Activated T-cell treated with anti-CD3 and anti-CD28 coated beads for 48 hours (primary cell): Measurements from ENCODE around the gene EIF6.
A peak's percentile ranks its signal among the peaks of the same experiment; 100 is the strongest.
"Not testable (repeated sequence)": the region's sequence is repeated elsewhere in the genome, so short reads cannot be mapped to it uniquely, and the experiment has no call there.

Experiments
- DNase-seq: peaks from one replicate; pipeline ENCODE4 v3.0.0-alpha.2; 2020; ENCODE audit warnings: low read depth

EIF6 gene

DNA sequence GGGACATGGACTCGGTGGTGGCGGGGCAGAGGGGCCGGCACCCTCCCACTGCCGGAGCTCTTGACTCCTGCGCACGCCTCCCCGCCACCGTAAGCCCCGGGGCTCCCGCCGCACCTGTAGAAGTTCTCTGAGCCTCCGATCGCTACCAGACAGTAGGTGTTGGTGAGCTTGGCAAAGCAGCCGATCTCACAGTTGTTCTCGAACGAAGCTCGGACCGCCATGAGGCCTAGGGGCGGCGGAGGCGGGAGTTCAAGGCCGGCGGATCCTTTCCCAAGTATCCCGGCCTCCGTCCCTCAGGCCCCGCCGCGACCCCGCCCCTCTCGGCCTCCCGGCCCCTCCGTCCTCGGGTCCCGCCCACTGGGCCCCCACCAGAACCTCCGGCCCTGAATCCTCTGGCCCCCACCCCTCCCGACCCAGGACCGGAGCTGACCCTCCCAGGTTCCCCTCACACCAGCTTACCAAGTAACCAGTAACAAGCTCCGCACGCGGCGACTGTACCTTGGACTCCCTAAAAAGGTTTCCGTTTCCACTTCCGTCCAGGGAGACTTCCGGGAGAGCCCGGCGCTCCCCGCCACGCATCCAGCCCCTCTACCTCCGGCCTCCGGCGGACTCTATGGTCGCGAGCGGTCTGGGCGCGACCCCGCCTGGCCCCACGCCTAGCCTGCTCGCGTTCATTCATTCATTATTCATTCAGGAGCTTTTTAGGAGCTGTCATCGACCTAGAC is at the start of gene EIF6:
Gene EIF6, minus strand, starts transcription at position 506 of the 725 bp plus-strand sequence. Its CDS starts 285 bp downstream, at position 221.
- DNase-seq, result peak; percentile 79

DNA sequence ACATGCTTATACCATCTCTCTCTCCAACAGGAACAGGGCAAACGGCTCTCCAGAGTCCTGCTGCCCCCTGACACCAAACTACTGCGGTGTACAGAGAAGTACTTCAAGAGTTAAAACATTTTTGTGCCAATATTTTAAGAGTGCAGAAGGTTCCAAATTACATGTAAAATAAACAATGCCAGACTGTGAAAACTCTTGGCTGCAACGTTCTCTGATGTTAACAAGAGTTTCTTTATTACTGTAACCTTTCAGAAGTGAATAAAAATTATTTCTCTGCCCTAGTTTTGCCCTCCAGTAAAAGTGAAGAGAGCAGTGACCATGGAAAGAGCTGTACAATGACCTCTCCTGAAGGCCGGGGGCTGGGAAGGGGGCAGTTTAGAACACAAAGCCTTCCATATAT is 49.0 kb upstream of the EIF6 start:
- DNase-seq, result no peak

DNA sequence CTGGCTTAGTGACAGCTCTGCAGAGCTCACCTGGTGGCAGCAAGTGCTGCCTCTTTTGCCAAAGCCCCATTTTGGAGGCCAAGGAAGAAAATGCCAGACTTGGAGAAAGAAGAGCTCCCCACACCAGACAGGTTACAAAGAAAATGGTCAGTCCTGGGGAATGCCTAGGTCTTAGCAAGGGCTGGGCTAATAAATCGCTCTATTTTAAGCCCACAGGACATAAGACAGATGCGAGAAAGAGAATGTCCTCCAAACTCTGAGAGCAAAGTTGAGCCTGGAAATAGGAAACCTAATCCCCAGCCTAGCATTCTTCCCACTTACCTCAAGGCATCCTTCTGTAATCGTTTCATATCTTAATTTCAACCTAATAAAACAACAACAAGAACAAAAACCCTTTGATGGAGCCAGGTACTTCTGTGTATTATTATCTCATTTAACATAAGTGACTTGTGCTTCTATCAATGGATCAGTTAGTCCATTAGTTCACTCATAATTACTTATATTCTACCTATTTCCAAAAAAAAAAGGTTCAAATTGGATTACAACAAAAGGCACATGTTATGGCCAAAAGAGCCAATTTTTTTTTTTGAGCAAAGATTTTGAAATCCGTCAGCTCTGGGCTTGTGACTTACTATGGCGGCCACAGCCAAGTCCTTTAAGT is 48.1 kb upstream of the EIF6 start:
- DNase-seq, result no peak

DNA sequence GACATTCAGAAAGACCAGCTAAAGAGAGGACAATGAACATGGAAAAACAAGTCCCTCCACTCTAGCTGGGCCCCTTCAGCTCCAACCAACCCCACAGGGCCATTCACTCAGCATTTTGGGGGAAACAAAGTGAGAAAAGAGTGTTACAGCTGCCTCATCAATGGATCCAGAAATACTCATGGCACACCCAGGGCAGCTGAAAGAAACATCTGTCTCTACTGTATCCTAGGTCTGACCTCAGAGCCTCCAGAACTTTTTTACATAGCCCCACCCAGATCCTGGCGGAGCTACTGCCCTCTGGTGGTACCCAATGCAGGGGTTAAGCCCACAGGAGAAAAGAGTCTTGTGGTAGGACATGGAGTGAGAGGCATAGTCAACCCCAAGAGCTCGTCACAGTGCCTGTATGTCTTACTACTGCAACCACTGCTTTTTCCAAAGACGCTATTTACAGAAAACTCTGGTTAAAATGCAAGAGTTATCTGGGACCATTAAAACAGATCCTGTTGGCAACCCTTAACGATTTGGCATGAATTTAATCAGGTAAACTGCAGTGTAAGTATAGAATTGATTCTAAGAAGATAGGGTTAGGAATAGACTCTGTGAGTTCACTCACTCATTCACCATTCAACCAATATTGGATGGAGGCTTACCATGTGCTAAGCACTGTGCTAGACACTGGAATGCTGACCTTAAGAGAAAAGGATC is 45.0 kb upstream of the EIF6 start:
- peak; percentile 64 for DNase-seq

DNA sequence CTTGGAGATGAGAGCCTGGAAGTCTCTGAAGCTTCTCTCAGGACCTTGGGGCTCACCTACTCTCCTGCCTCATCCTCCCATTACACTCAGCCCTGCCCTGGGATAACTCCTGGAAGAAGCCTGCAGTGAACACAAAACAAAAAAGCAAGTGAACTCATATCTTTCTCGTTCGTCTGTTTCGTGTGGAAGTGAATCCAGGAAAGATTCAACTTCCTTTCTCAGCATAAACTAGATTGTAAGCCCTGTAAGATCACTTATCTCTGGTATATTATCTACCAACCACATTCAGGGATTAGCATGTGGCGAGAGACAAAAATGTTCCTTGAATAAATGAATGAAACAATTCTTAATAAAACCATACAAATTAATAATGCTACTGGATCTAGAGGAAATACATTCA is 44.1 kb upstream of the EIF6 start:
- no peak for DNase-seq

DNA sequence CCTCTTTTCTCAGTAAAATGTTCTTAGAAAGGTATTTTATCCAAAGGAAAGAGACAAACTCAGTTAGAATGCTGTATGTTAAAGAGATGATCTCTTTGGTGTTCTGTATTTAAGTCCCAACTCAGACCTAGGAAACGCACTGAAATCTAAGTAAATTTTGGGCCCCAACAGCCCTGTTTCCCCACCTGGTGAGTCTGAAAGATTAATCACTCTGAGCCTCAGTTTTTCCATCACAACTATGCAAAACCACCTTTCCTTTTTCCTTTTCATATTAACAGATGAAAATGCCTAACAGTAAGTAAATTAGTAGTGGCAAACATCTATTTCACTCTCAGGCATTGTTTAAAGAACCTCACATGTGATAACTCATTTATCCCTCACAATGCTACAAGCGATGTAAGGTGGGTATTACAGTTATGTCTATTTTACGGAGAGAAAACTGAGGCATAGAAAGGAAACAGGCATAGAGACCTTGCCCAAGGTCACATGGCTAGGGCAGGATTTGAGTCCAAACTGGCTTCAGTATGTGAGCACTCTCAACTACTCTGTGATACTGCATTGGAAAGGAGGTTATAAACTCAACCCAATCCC is 43.6 kb upstream of the EIF6 start:
- no peak for DNase-seq

DNA sequence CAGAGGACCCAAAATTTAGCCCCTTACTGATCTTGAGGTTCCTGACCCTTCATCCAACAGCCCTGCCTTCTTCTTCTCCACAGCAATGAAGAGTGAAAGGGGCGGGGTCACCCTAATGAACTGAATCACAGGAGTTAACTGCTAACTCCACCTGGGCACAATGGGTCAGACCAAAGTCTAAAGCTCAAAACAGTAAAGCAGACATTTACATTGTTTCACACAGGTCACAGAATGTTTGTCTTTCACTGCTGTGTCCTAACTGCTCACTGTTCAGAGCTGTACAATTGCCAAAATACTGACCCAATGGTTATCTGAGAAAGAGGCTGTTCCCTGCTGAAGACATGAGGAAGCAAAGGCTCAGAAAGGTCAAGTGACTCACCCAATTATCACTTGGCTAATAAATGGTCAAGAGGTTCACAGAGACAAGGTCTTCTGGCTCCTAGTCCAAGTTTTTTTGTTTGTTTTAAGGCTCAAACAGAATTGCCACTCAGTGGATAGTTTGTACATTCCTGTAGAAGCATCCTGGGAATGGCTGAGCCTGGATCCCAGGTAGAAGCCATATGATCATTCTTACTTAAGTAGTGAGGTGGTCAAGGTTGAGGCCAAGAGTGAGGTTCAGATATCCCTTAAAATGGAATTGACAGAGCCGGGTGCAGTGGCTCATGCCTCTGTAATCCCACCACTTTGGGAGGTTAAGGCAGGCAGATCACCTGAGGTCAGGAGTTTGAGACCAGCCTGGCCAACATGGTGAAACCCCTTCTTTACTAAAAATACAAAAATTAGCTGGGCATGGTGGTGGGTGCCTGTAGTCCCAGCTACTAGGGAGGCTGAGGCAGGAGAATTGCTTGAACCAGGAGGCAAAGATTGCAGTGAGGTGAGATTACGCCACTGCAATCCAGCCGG is 42.8 kb upstream of the EIF6 start:
- no peak for DNase-seq

DNA sequence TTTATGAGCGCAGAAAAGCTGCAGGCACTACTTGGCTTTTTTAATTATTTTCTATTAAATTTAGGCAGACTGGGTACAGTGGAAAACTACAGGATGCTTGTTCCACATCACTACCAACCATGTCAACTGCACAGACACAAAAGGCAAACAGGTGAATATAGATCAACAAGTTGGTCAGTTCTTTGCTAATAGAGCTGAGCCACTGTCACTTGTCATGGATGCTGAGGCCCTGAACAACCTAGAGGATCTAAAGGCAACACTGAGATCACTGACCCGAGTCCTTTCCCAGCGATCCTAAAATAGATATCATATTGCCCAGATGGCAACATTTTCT is 42.1 kb upstream of the EIF6 start:
- DNase-seq, result no peak

DNA sequence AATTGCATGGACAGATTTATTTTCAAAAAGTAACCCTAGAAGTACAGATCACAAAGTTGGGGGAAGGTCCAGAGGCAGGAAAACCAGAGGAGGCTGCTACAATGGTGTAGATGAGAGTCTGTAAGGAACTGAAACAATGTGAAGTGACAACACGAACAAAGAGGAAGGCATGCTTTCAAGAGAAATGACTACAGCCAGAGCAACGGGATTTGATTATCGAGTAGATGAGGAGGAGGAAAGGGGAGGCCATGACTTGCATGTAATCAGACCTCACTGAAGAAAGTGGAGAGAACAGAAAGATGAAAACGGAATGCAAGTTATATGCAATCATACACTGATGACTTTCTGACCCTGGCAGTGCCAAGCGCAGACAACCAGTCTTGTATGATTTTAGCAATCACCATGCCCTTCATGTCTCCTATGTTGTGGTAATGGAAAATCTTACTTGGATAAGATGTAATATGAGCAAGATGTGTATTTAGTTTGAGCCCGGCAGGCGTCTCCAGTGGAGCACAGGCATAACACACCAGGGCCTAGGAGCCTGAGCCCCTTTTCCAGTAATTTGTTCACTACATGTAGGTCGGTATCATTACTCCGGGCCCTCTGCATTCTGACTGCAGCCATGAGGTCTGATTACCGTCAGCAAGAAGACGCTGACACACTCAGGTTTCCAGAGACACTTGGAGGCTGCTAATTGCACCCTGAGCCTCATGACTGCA is 41.6 kb upstream of the EIF6 start:
- no peak for DNase-seq

DNA sequence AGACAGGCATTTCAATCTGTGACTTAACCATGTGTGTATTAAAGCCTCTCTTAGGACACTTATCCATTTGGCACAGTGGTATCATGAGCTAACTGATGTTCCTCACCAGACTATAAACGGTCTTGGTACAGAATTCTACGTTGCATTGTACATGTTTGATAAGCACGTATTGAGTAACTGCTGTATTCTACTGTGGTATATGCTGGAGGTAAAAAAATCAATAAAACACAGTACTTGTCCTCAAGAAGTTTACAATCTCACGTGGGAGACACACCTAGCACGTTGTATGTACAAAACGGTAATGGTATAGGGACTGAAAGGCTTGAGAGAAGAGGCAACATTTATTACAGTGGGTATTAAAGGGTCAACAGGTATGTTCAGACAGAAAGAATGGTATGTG is 40.8 kb upstream of the EIF6 start:
- no peak for DNase-seq

DNA sequence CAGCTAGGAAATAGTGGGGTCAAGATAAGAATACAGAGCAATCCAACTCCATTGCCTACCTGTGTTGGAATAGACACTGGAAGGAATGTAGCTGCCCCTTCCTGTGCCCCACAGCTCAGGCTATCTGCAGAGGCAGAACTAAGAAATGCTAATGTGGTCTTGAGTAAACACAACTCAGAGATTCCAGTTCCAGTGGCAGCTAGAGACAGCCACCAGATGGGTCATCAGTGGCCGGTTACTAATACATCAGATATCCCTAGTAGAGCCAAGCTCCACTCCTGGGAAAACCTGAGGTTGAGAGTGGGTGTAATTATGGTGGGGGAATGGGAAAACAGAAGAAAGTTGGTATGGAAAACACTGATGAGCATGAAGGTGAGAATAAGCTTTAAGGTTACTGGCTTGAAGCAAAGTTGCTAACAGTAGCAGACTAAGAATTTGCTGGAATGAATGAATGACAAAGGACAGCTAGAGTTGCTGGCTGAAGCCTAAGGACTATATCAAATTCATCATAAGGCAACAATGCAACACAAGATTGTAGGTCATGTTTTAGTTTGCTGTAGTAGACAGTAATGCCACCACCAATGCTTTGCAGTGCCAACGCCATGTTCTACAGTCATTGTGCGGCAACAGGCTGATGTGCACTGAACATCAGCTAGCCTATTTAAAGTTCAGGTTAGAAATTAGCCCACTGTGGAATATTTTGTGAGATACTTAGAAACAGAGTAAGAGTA is 36.0 kb upstream of the EIF6 start:
- no peak for DNase-seq

DNA sequence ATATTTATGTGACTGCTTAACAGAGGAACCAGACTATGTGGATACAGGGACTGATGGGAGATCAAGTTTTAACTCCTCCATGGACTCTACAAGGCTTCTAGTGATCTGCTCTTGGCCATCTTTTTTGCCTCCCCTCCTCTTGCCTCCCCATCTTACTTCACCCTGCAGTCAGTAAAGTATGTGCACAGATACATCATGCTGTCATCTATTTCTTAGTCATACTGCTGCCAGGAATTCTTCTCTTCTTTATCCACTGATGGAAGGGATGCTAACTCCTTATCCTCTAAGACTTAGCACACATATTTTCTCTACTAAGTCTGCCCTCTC is 35.3 kb upstream of the EIF6 start:
- DNase-seq, result no peak

DNA sequence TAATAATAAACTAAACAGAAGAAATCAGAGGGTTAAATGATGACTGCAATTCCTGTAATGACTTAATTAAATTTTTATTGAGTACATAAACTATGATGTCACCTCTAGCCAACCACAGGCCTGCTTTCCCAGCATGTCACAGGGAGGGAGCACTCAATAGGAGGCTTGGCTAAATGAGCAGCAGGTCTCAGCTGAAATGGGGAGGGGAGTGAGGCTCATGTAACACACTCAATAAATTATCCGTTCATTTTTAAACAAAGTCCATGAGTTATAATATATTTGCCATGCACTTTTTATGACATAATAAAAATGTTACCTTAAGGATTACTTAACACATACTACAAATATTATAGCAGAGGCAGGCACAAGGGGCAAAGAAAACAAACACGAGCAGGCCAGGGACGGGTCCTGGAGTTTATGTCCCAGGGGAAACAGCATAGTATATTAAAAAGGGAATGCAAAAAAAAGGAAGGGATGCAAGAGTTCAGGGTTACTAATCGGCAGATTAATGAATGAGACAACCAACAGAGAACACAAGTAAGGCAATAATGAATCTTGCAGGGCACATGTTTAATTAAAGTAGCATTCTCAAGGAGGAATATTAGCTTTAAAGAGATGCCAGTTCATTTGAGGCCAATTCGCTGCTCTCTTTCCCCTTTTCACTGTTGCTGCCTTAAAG is 34.8 kb upstream of the EIF6 start:
- no peak for DNase-seq

DNA sequence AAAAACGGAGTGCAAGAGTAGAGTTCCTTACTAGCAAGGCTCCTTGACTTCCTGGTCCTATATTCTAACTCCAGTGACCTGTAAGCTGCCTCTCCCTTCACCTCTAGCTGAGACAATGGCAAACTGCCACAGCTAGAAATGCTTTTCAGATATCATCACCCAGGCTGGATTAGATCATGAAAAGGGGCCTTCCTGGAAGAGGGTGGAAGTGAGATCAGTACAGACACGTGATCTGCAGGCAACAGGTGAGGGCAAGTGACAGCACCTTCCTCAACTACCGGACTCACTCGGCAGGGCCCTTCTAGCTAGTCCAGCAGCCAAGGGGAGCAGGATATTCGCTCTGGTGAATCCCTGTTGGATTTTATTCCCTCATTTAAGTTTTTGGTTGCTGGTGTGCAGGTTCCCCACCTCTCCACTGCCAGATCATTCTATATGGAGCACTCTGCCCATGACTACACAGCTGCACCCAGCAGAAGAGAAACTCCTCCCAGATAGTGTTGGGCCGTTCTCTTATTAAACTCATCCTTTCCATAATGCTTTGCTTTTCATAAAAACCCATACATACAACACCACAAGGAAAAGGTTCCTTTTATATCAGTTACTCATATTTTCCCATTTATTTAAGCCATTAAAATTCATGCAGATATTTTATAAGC is 34.1 kb upstream of the EIF6 start:
- no peak for DNase-seq

DNA sequence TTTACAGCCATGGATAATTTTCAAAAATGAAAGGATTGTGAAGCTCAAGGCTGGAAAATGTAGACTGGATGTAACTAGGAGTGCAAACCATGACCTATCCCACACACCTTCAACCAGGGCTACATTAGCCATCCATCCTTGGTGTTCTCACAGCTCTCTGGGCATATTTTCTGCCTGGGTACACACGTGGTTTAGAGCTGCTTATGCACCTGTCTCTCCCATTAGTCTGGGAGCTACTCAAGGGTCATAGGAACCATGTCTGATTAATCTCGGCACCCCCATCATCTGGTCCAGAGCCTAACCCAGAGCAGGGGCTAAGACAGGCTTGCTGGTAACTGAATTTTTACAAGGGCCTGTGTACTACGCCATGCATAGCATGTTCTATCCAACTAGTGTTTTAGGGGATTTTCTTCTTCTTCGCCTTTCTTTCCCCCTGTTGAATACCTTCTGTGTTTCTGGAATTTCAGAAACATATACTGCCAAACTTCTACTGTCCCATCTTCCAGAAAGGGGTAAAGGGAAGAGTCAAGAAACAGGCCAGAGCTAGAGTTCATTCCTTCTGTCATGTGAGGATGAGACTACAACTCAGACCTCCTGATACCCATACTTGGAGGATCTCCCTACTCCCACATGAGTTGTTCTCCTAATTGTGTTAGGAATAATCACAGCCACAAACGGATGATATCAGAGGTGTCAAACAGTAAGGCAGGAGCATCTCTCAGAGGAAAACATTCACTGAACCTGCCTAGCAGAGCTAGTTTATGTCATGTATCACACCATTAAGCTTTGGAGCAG is 33.0 kb upstream of the EIF6 start:
- DNase-seq, result no peak

DNA sequence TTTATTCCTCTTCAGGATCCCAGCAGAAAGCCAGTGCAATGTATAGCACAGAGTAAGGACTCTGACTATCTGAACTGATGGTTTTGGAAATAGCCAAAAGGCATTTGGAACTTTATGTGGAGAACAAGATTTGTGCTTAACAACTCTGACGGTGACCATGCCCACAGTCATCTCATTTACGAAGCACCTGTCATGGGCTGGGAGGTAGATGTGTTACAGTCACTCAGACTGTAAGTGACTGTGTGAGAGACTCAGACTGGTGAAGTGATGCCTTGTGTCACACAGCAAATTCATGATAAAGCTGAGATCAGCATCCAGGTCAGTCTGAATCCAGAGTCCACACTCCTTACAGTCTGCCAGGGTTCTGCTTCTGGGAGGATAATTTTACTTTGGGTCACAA is 31.5 kb upstream of the EIF6 start:
- DNase-seq, result no peak

DNA sequence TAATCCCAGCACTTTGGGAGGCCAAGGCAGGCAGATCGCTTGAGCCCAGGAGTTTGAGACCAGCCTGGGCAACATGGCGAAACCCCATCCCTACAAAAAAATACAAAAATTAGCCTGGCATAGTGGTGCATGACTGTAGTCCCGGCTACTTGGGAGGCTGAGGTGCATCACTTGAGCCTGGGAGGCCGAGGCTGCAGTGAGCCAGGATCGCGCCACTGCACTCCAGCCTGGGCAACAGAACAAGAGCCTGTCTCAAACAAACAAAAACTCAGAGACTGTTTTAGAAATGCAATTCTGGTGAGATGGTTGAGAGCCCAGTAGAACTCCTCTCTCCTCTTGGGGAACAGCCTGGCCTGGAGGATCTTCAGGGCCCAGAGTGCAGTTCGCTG is 31.1 kb upstream of the EIF6 start:
- not testable (repeated sequence) for DNase-seq

DNA sequence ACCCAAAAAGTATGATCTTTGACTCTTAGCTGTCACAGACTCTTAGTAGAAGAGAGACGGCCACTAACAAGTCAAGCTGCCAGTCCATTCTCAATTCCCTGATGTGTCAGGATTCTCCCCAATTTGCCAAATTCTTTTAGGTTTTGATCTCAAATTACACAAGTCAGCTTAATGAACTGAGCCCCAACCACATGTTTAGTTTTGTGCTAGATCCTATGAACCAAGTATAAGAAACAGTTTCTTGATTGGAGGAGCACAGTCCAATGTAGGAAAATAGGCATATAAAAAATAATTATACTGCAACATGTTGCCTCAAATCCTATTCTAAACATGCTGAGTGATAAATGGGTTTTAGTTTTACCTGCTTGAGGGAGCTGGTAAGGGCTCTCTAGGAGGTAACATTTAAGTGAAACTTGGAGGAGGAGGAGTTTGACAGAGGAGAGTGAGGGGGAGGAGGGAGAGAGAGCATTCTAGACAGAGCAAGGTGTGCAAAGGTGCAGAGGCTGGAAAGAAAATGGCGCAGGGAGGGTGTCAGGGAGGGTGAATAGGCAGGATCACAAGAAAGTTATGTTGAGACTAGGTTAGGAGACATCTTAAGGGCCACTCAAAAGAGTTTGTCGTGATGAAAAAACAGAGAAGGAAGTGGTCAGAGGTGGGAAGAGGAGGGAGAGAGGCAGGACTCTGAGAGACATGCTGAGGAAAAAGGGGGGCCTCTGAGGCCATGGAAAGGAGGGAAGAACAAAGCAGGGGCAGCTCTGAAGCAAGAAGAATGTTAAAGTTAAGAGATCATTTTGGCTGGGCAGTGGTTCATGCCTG is 30.5 kb upstream of the EIF6 start:
- no peak for DNase-seq
